Sigmoid colon (tissue), 4 donors: Measurements from ENCODE around the gene BMERB1.

Experiments used
- CTCF ChIP-seq, 4 experiments: fragments of 450-650 bp in 3 of 4; fragments of 200-600 bp in 1 of 4; IDR thresholded peaks; one replicate each; pipeline ENCODE4 v1.5.1; 2016 to 2019; ENCODE audit warnings: antibody characterized with exemption in 4 of 4, mild to moderate bottlenecking in 3 of 4, moderate library complexity in 2 of 4
- EP300 ChIP-seq, 4 donors: sonication (generic); formaldehyde crosslinking; IDR thresholded peaks; one replicate each; pipeline ENCODE4 v1.6.1; 2017; ENCODE audit warnings: antibody characterized with exemption in 4 of 4
- POLR2A ChIP-seq, 2 donors: fragments of 450-650 bp; IDR thresholded peaks; one replicate each; pipeline ENCODE4 v1.6.1; 2016; ENCODE audit warnings: antibody characterized with exemption in 2 of 2, mild to moderate bottlenecking in 2 of 2, moderate library complexity in 2 of 2
- POLR2AphosphoS5 ChIP-seq, 4 donors: sonication (generic); formaldehyde crosslinking; IDR thresholded peaks; one replicate each; pipeline ENCODE4 v1.6.1; 2017; ENCODE audit warnings: antibody characterized with exemption in 4 of 4

DNA sequence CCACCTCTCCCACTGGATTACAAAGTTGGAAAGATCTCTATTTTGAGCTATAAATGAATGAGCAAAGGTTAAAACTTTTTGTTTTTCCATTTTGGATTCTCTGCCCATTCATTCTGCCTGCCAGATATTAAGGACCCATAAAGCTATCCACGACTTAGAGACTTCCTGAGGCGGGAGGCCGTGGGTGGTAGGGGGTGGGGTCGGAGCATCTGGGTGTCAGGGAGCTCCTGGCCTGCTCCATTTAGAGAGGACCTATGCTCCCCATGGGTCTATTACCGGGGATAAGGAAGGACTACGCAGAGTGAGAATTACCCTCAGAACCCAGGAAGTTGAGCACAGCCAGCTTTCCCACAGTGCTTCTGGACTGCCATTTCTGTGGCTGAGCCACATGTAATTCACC, 162.7 kb downstream of the BMERB1 start:
- no peak for TF ChIP-seq CTCF (IDR thresholded peaks at IDR 0.05)
- TF ChIP-seq POLR2AphosphoS5 (IDR thresholded peaks at IDR 0.05), result no peak
- TF ChIP-seq POLR2A (IDR thresholded peaks at IDR 0.05), result no peak
- no peak for TF ChIP-seq EP300 (IDR thresholded peaks at IDR 0.05)
